Kasumi-1 (cell line): ENCODE data around the gene EVX1.
A peak's percentile ranks its signal among the peaks of the same experiment; 100 is the strongest.

Experiments used
- DNase-seq, 2 experiments: peaks; one replicate each; lab custom pipeline; 2025; lab: John Stamatoyannopoulos, UW

EVX1 gene

GRCh38 chr7:27205325-27206280 lies 37.0 kb upstream of the EVX1 start:
- DNase-seq = no peak

GRCh38 chr7:27207348-27207985 lies 35.1 kb upstream of the EVX1 start:
- DNase-seq = peak in 1 of 2 experiments; percentile 32

GRCh38 chr7:27208998-27209397 lies 33.6 kb upstream of the EVX1 start:
- no peak for DNase-seq

- DNase-seq = no peak
These were observed 32.6 kb upstream of the EVX1 start for GRCh38 chr7:27209933-27210440.

GRCh38 chr7:27210441-27211083 lies 32.0 kb upstream of the EVX1 start:
- peak; percentile 64 to 74 for DNase-seq

- no peak for DNase-seq
These were observed 31.5 kb upstream of the EVX1 start for GRCh38 chr7:27211084-27211446.

GRCh38 chr7:27211764-27212204 lies 30.8 kb upstream of the EVX1 start:
- DNase-seq = no peak

- no peak for DNase-seq
These were observed 29.8 kb upstream of the EVX1 start for GRCh38 chr7:27212497-27213432.

GRCh38 chr7:27213433-27214238 lies 29.0 kb upstream of the EVX1 start:
- DNase-seq = no peak

GRCh38 chr7:27214239-27214950 lies 28.2 kb upstream of the EVX1 start:
- no peak for DNase-seq

- DNase-seq = no peak
These were observed 27.2 kb upstream of the EVX1 start for GRCh38 chr7:27215356-27215755.

- no peak for DNase-seq
These were observed 24.7 kb upstream of the EVX1 start for GRCh38 chr7:27217951-27218350.

- no peak for DNase-seq
These were observed 22.8 kb upstream of the EVX1 start for GRCh38 chr7:27219821-27220220.

- no peak for DNase-seq
These were observed 22.1 kb upstream of the EVX1 start for GRCh38 chr7:27220440-27220955.

GRCh38 chr7:27221201-27221797 lies 21.3 kb upstream of the EVX1 start:
- no peak for DNase-seq

- DNase-seq = no peak
These were observed 18.5 kb upstream of the EVX1 start for GRCh38 chr7:27223941-27224575.

GRCh38 chr7:27224983-27225934 lies 17.3 kb upstream of the EVX1 start:
- no peak for DNase-seq

GRCh38 chr7:27229448-27229847 lies 13.2 kb upstream of the EVX1 start:
- DNase-seq = no peak
